Fibroblast of gingiva (primary cell): Measurements from ENCODE around the gene GFRA1.
"Not testable (repeated sequence)": the region's sequence is repeated elsewhere in the genome, so short reads cannot be mapped to it uniquely, and the experiment has no call there.

Experiments
- DNase-seq: peaks from one replicate; pipeline ENCODE4 v3.0.0-alpha.2; 2011; ENCODE audit warnings: low read depth

GFRA1 gene

DNA sequence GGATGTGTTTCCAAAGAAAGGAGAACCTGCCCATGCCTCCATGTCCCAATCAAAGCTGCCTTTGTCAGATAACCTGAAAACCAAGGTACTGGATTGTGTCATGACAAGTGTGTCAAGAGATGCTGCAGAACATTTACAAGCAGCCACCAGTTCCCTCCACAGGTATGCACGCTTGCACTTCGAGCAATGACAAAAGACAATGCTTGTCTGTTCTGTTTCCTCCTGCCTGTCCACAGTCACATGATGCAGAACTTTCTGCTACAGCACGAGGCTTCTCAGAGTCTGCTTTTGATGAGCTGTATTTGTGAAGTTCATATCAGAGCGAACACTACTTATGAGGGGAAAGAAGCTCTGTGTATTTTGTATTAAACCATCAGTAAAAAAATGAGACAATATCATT is 209.9 kb downstream of the GFRA1 start:
- no peak for DNase-seq

DNA sequence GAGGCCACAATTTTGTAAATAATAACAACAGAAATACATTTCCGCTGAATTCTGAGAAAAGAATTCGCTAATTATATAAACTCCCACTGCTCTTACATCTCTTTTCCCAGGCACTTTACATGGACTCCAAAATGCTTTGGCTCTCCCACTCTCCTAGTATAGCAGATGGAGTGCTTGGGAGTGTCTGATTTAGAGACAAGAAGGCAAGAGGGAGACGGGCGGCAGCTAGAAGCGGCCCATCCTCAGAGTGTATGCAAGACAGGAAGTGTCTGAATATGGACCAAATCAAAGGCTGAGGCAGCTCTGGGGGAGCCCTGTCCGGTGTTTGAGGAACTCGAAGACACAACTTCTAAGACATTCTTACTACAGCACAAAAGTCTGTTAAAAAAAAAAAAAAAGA is 212.1 kb downstream of the GFRA1 start:
- DNase-seq: no peak

DNA sequence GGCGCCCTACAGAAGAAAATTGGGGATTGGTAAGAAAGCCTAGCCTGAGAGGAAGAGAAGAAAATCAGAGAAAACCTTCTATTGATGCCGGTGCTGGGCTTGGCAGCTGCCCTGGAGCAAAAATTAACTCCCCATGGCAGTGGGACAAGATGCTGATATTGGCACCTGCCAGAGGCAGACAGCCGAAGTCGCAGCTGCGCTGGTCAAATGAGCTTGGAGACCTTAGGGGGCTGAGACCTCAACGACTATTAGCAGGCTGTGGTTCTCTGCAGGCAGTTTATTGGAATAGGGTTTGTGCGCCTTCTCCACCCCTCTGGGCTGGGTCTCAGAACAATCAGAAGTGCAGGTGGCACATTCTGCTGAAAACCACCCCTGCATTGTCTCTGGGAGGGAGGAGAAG is 213.7 kb downstream of the GFRA1 start:
- no peak for DNase-seq

DNA sequence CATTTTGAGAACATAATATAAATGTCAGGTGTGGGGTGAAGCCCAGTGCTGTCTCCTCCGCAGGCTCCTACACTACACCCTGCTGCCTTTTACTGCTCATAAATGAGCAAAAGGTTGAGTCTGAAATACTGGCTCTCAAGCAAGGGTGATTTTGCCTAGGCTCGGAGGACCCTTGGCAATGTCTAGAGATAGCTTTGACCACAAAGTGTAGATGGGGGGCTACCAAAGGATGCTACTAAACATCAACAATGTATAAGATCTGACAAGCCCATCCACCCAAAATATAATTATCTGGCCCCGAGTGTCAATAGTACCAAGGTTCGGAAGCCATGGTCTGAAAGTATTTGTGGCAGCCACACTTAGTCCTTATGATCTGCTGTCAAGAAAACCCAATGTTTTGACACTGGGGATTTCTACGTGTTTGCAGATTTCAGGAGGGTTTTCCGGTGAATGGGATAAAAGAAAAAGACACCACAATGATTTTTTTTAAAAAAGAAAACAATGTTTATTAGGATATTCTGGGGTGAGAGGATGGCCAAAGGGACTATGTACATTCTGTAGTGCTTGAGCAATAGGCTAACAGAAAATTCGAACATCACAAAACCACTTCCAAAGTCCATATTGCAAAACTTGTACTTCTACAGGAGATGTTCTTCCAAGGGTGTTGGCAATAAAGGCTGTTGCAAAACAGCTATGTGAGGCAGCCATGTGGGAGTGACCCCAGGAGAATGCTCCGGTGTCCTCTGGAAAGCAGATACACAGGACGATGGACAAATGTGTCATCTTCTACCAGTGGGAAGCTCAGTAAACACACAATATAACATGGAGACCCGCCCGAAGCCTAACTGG is 216.3 kb downstream of the GFRA1 start:
- peak; percentile 35 for DNase-seq

GRCh38 chr10:116055917-116056252 is 217.1 kb downstream of the GFRA1 start:
- DNase-seq: no peak

- no peak for DNase-seq
Observed at GRCh38 chr10:116055252-116055916, 217.6 kb downstream of the GFRA1 start.

DNA sequence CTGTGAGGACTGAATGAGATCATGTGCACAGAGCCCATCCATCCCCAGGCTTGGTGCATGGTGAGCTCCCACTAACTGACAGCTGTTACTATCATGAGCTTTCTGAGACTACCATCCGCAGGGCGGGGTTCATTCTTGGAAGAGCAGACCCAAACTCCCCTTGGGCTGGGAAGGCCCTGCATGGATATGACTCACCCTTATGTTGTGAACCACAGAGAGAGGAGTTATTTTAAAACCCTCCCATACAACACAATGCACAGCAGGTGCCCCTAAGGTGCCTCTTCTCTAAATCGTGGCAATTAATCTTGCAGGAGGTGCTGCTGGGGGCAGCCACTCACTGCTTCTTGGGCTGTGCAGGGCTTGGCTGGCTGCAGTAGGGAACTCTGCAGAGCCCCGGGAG is 219.1 kb downstream of the GFRA1 start:
- DNase-seq: no peak

- DNase-seq: not testable (repeated sequence)
Observed at GRCh38 chr10:116053009-116053730, 219.8 kb downstream of the GFRA1 start.

- not testable (repeated sequence) for DNase-seq
Observed at GRCh38 chr10:116052522-116052921, 220.5 kb downstream of the GFRA1 start.

DNA sequence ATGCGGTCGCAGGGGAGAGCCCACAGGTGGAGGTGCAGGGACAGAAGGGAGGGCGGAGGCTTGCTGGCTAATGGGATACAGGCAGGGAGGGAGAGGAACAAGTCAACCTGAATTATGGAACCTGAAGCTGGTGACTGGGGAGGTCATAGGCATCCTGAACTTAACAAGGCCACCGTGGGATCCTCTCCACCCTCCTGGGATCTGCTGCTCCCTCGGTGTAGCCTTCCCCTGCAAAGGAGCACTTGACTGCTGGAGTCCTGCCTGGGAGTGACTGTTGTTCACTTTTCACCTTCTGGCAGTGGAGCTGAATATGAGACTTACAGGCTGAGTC is 223.1 kb downstream of the GFRA1 start:
- no peak for DNase-seq

DNA sequence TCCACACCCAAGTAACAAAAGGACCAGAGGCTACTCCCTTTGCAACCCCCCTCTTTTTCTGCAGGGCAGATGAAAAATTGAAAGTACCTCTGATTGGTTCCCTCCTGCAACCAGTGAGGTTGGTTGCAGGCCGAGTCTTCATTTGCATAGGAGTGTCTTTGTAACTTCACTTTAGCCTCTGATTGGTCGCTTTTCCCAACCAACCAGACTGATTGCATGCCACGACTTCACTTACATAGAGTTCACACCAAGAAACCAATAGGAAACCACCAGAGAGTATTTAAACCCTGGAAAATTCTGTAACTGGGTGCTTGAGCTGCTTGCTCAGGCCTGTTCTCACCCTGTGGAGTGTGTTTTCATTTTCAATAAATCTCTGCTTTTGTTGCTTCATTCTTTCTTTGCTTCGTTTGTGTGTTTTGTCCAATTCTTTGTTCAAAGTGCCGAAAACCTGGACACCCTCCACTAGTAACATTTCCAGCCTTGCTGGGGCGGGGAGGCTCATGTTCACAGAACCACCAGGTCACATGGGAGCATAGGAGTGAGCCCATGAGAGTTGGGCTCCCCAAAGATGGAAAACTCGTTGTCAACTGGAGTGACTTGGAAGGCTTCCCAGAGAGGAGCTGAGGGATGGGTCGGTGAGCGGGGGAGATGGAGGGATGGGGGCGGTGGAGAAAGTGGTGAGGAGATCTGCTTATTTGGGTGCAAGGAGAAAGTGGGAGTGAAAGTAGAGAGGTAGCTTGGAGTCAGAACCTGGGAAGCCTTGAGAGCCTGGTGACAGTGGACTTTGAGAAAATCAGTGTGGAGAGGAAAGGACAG is 223.6 kb downstream of the GFRA1 start:
- DNase-seq: no peak

DNA sequence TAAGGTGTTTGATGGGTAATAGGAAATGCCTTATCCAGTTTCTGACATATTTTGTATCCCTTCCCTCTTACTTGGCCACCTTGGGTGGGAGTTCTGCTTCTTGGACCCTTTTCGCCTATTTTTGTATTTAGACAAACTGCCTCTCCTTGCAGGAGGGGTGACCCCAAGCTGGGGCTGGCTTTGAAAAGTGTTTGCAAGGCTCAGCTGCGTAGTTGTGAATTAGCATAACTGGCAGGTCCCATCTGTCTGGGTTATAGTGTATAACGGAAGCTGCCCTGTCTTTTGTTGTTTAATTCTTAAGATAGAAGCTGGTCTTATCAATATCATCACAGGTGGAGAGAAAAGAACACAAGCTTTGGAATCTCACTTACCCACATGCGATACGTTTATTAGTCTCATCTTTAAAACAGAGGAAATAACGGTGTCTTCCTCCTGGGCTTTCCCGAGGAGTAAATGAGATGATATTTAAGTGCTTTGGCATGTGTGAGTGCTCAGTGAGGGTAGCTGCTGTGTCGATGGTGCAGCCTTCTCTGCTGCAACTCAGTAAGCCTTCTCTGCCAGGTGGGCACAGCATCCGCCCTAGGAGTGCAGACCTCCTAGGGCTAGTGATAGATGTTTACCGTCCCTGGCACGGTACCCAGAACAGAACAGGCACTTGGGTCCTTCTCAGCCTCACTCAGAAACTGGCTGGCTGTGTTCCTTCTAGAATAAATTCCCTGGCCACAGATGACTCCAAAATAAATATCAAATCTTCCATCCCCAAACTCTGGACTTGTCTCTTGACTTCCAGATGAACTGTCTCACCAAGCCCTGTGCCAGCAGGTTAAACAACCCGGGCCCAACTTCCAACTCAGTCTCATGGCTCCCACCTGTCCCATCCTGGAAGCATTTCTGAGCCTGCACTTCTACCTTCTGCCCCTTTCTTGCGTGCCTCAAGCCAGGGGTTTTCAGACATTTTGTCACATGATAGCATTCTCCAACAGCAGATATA is 227.3 kb downstream of the GFRA1 start:
- no peak for DNase-seq

- peak; percentile 63 for DNase-seq
Observed at GRCh38 chr10:116044801-116045248, 228.2 kb downstream of the GFRA1 start.

- DNase-seq: no peak
Observed at GRCh38 chr10:116043861-116044260, 229.1 kb downstream of the GFRA1 start.

GRCh38 chr10:116043304-116043703 is 229.7 kb downstream of the GFRA1 start:
- no peak for DNase-seq

GRCh38 chr10:116041948-116042347 is 231.1 kb downstream of the GFRA1 start:
- no peak for DNase-seq

- DNase-seq: no peak
Observed at GRCh38 chr10:116039612-116040011, 233.4 kb downstream of the GFRA1 start.

DNA sequence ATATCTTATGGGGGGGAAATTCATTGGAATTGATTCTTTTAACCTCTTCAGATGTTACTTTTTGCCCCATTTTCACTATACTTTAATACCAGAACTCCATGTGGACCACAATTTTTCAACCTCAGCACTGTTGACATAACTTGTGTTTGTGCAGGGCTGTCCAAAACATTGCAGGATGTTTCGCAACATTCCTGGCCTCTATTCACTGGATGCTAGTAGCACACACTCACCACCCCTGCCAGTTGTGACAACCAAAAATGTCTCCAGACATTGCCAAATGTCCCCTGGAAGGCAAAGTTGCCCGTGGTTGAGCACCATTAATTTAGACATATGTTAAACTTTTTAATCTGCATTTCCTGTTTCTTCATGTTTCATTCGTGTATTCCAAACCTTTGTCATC is 234.7 kb downstream of the GFRA1 start:
- peak; percentile 89 for DNase-seq

DNA sequence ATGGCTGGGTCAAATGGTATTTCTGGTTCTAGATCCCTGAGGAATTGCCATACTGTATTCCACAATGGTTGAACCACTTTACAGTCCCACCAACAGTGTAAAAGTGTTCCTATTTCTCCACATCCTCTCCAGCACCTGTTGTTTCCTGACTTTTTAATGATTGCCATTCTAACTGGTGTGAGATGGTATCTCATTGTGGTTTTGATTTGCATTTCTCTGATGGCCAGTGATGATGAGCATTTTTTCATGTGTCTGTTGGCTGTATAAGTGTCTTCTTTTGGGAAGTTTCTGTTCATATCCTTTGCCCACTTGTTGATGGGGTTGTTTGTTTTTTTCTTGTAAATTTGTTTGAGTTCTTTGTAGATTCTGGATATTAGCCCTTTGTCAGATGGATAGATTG is 237.6 kb downstream of the GFRA1 start:
- DNase-seq: not testable (repeated sequence)

DNA sequence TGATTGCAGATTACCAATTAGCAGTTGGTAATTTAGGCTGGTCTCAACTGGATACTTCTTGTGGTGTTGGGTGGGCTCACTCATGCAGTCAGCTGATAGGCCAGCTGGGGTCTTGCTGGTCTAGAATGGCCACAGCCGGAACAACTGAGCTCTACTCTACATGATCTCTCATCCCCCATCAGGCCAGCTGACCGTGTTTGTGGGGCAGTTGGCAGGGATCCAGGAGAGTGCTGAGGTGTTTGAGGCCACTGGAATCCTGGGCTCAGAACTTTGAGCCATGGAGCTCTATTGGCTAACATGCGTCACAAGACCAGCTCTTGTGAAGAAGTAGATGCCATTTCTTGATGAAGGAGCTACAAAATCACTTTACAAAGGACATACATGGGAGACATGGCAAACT is 242.4 kb downstream of the GFRA1 start:
- DNase-seq: no peak

DNA sequence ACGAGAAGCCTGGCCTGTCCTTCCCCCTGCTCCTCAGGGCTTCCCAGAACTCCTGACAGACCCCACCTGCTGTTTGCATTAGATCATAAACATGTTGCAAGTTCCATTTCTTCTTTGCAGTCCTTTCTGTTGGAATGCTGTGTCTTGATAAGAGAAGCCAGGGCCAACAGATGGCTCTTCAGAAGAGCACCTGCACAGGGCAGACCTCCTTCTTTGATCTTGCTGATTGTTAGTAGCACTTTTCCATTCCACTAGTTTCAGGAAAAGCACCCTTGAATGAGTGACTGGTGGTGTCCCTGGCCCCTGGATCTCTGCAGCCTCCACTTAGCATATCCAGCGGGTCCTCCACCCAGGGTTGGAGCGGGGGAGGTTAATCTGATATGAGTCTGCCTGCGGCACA is 243.2 kb downstream of the GFRA1 start:
- no peak for DNase-seq
